ENCODE results near the gene SERINC3.
A peak's percentile ranks its signal among the peaks of the same experiment; 100 is the strongest.

The SERINC3 gene

GRCh38 chr20:44532259-44532980 is 10.6 kb upstream of the SERINC3 start:
- no peak for DNase-seq

DNA sequence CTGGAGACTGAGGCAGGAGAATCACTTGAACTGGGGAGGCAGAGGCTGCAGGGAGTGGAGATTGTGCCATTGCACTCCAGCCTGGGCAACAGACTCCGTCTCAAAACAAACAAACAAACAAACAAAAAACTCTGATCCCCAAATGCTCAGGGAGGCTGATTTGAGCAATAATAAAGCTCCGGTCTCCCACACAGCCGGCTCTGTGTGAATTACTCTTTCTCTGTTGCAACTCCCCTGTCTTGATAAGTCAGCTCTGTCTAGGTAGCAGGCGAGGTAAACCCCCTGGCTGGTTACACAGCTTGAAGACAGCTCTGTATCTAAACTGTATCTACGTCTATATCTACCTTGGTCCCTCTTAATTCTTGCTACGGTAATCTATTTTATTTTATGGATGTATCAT is 6.4 kb upstream of the SERINC3 start:
- no peak for DNase-seq

DNA sequence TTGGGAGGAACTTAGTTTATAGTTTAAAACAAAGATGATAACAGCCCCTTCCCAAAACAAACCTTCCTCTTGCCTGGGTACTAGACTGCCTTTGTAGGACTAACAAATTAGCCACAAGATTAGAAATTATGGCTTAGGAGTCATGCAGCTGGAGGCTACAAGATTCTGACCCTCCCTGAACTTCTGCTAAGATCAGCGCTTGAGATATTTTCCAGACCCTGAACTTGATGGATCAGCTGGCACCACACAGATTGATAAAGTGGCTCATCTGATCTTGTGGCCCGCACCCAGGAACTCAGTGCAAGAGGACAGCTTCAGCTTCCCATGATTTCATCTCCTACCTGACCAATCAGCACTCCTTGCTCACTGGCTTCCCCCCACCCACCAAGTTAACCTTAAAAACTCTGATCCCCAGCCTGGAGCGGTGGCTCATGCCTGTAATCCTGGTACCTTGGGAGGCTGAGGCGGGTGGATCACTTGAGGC is 5.9 kb upstream of the SERINC3 start:
- no peak for DNase-seq

GRCh38 chr20:44526129-44526528 is 4.3 kb upstream of the SERINC3 start:
- no peak for DNase-seq

DNA sequence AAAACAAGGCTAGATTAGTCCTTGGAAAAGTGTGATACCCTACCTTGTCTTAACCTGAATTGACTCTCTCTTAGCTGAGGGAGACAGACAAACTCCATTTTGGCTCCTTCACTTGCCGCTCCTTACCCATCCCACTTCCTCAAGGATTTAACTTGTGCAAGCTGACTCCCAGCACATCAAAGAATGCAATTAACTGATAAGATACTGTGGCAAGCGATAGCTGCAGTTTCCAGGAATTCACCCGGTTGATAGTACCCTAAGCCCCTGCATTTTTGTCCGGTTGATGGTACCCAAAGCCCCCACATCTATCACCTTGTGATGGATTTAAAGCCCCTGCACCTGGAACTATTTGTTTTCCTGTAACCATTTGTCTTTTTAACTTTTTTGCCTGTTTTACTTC is 1.9 kb upstream of the SERINC3 start:
- DNase-seq, result no peak

DNA sequence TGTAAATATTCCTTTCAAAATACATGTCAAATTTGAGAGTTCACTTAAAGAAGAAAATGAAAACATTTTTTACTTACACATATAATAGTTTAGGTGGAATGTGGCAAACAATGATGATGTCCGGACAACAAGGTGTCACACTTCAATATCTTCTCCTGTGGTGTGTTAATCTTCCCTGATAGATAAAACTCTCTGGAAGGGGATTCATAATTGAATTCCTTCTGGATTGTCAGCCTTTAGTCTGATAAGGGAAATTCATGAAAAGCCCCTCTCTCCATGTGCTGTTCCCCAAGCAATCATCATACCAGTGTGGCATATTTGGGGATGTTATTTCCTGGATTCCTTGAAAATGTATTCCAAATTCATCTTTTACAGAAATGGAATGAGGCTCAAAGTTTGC is 971 bp upstream of the SERINC3 start:
- DNase-seq, result no peak

- DNase-seq, result no peak
Observed at GRCh38 chr20:44520881-44521280, 989 bp downstream of the SERINC3 start.

GRCh38 chr20:44518248-44518647 is 3.6 kb downstream of the SERINC3 start:
- DNase-seq, result no peak

GRCh38 chr20:44517454-44517853 is 4.4 kb downstream of the SERINC3 start:
- no peak for DNase-seq

GRCh38 chr20:44516491-44516890 is 5.4 kb downstream of the SERINC3 start:
- DNase-seq, result no peak

GRCh38 chr20:44513871-44514270 is 8.0 kb downstream of the SERINC3 start:
- DNase-seq, result no peak

GRCh38 chr20:44509762-44510161 is 12.1 kb downstream of the SERINC3 start:
- DNase-seq, result no peak

DNA sequence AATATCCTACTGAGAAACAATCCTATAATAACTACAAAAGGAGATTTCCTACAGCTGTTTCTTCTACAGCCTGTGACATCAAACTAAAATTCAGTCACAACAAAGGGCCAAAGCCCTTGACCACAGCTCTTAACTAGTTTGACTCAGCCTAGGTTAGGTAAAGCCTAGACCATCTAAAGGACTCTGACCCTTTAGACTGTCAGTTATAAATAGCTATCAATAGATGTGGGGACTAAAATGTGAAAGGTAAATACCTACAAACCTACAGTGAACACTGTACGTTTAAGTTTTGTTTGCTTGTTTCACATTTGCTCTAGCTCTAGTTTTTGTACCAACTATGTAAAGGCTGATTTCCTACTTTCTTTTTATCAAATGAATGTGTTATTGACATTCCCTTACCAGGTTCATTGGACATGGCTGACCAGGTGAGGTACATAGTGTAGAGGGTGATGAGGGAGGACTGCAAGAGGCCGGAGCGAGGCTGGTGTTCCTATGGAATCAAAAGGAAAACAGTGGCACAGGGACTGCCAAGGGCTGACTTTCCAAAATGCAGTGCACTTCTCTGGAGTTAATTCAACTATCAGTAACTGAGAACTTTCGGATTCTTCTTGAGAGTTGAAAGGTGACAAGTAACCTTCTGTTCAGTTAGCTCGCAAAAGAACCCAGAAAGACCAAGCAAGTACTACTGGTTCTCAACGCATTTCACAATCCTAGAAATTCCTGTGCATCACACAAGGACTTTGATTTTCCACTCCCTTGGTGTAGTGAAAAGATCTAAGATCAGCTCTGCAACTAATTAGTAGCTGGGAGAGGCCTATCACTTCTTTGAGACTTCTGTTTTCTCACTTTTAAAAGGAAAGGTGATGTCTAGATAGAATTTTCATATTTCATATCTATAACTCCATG is 17.2 kb downstream of the SERINC3 start:
- no peak for DNase-seq

GRCh38 chr20:44502968-44503367 is 18.9 kb downstream of the SERINC3 start:
- no peak for DNase-seq

DNA sequence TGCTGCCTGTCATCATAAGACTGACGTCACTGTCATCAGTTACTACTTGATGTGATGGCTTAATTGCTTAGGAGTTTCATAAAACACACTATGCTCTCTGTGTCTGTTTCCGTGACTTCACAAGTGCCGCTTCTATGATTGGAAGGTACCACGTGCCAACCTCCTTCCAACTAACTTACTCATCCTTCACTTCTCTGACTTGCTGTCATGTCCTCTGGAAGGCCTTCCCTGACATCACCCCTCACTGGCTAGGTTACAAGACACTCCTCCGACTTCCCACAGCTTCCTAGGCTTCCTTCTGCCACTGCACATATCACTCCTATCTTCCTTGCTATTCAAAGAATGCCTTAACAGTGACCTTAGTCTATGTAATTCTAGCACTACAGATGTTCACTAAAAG is 20.4 kb downstream of the SERINC3 start:
- DNase-seq, result no peak

GRCh38 chr20:44500221-44500620 is 21.6 kb downstream of the SERINC3 start:
- no peak for DNase-seq

- DNase-seq, result no peak
Observed at GRCh38 chr20:44497761-44498160, 24.1 kb downstream of the SERINC3 start.

DNA sequence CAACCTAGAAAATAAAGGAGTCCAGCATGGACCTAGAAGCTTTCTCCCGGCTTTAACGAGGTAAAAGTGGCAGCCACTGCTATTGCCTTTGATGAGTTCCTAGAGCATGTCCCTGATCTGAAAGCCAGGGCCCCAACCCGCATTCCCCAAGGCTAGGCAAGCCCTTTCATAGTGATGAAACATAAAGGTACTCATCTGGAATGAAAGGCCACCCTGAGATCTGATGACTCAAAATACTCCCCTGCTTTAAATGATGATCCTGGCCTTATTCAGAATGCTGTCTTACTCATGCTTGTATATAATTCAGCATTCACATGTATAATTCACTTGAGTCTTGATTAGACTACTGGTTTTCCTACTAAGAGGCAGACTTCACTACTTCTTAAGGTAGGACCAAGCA is 24.9 kb downstream of the SERINC3 start:
- DNase-seq, result peak; percentile 28

- DNase-seq, result no peak
Observed at GRCh38 chr20:44495802-44496481, 25.9 kb downstream of the SERINC3 start.

GRCh38 chr20:44495257-44495656 is 26.6 kb downstream of the SERINC3 start:
- no peak for DNase-seq

- no peak for DNase-seq
Observed at GRCh38 chr20:44494681-44495080, 27.2 kb downstream of the SERINC3 start.

DNA sequence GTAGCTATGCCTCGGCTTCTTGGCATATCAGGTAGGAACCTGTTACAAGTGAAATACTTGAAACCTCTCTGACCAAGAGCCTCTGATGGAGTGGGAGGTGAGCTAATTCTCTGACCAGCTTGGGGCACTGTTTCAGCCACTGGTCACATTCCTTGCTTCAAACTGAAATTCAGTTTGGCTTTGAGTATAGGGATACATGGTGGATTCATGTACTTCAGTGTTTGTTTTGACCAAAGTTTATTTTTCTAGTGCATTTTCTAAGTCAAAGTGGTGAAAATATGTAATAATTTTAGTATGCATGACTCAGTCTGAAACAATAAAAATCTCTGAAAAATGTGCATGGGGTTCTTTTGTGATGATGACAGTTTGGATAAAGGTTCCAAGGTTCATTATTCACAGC is 27.6 kb downstream of the SERINC3 start:
- no peak for DNase-seq

DNA sequence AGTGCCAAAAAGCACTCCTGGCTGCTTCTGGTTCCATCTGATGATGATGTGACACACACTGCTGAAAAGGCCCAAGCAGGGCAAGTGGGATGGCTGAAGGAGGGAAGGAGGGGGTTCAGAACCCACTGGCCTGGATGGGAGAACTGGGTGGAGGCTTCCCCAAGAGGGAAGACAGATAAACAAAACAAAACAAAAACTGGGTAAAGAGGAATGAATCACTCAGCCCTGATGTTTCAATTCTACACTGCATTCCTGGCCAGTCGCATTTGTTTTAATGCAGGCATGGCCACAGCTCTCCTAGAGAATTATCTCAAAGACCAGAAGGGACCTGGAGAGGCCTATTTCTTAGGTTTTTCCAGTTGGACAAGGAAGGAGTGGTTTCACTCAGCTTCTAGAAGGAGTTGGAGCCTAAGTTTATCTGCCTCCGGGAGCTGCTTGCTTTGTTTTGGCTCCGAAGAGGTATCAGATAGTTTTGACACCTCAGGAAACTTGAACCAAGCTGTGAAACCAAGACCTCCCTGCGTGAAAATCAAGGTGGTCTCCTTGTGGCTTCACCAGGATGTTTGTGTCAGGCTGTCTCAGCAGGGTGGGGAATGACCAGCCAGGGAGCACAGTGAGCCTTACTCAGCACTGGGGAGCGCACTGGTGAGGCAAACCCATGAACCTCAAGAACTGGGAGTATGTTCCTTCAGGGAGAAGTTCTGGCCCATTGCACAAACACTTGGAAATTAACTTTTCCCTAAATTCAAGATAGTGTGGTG is 30.1 kb downstream of the SERINC3 start:
- DNase-seq, result no peak
